HS-5 (cell line): ENCODE data around the gene FAM50A.

Source experiments
- DNase-seq: peaks from one replicate; pipeline ENCODE4 v3.0.0-alpha.2; 2012; ENCODE audit warnings: low read depth

The FAM50A gene

GRCh38 chrX:154439841-154440240 lies 4.1 kb upstream of the FAM50A start:
- no peak for DNase-seq

- no peak for DNase-seq
Observed at GRCh38 chrX:154440623-154441357, 3.2 kb upstream of the FAM50A start.

GRCh38 chrX:154441564-154441963 lies 2.4 kb upstream of the FAM50A start:
- no peak for DNase-seq

- no peak for DNase-seq
Observed at GRCh38 chrX:154441984-154442707, 1.8 kb upstream of the FAM50A start.

GRCh38 chrX:154443479-154443910 lies 446 bp upstream of the FAM50A start:
- no peak for DNase-seq

- no peak for DNase-seq
Observed at GRCh38 chrX:154444755-154445246, 860 bp downstream of the FAM50A start.

- DNase-seq, result no peak
Observed at GRCh38 chrX:154445776-154446175, 1.8 kb downstream of the FAM50A start.

GRCh38 chrX:154446430-154446829 lies 2.5 kb downstream of the FAM50A start:
- DNase-seq, result no peak

GRCh38 chrX:154448484-154448883 lies 4.5 kb downstream of the FAM50A start:
- DNase-seq, result no peak

GRCh38 chrX:154449618-154450017 lies 5.7 kb downstream of the FAM50A start:
- DNase-seq, result no peak

- DNase-seq, result no peak
Observed at GRCh38 chrX:154450312-154450711, 6.4 kb downstream of the FAM50A start.

- no peak for DNase-seq
Observed at GRCh38 chrX:154452823-154453222, 8.9 kb downstream of the FAM50A start.

- no peak for DNase-seq
Observed at GRCh38 chrX:154457491-154458115, 13.7 kb downstream of the FAM50A start.

- DNase-seq, result no peak
Observed at GRCh38 chrX:154458116-154458953, 14.4 kb downstream of the FAM50A start, which contains the start of gene PLXNA3. Gene PLXNA3 (plus strand): TSS chrX:154458281. CDS start chrX:154460184, 1,903 bp downstream.

GRCh38 chrX:154458954-154459778 lies 15.2 kb downstream of the FAM50A start:
- DNase-seq, result no peak

GRCh38 chrX:154459832-154460231 lies 15.9 kb downstream of the FAM50A start:
- no peak for DNase-seq

- no peak for DNase-seq
Observed at GRCh38 chrX:154460326-154460725, 16.4 kb downstream of the FAM50A start.

- no peak for DNase-seq
Observed at GRCh38 chrX:154462396-154462795, 18.5 kb downstream of the FAM50A start.

GRCh38 chrX:154463611-154464220 lies 19.8 kb downstream of the FAM50A start:
- DNase-seq, result no peak

- no peak for DNase-seq
Observed at GRCh38 chrX:154464806-154465365, 20.9 kb downstream of the FAM50A start.
